HL-60/S4 (cell line): Measurements from ENCODE around the gene RNF44.
"Not testable (repeated sequence)": the region's sequence is repeated elsewhere in the genome, so short reads cannot be mapped to it uniquely, and the experiment has no call there.

Source experiments
- in situ Hi-C: fragments of 300-500 bp; cut with MboI; formaldehyde crosslinking; loops from 2 replicates; pipeline ENCODE4 v1.14.3; 2022; ENCODE audit warnings: low sequenced_read_pairs

The RNF44 gene

GRCh38 chr5:176521286-176521685 lies 15.9 kb downstream of the RNF44 start:
- in situ Hi-C loops: no loop called here

GRCh38 chr5:176519810-176520720 lies 17.1 kb downstream of the RNF44 start:
- in situ Hi-C loops: no loop called here

- in situ Hi-C loops: no loop called here
These were observed 20.0 kb downstream of the RNF44 start for GRCh38 chr5:176517053-176517661.

GRCh38 chr5:176515396-176515795 lies 21.8 kb downstream of the RNF44 start:
- in situ Hi-C loops: no loop called here

DNA sequence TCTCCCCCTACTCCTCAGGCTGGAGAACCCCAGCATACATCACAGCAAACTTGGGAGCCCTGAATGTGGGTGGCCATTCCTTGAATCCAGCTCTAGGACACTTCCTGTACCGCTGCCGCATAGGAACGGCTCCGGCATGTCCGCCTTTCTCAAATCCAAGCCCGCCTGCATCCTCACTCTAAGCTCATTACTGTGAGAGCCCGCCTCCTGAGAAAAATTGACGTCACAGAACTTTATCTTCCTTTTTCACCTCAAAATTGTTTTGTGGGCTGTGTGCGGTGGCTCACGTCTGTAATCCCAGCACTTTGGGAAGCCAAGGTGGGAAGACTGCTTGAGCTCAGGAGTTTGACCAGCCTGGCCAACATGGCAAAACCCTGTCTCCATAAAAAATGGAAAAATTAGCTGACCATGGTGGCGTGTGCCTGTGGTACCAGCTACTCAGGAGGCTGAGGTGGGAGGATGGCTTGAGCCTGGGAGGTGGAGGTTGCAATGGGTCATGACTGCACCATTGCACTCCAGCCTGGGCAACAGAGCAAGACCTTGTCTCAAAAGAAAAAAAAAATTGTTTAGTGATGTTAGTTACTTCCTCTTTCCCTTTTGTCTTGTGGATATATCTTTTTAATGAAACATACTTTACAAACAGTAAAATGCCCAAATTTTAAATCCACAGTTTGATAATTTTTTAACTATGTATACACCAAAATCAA lies 22.8 kb downstream of the RNF44 start:
- in situ Hi-C loops: no loop called here

DNA sequence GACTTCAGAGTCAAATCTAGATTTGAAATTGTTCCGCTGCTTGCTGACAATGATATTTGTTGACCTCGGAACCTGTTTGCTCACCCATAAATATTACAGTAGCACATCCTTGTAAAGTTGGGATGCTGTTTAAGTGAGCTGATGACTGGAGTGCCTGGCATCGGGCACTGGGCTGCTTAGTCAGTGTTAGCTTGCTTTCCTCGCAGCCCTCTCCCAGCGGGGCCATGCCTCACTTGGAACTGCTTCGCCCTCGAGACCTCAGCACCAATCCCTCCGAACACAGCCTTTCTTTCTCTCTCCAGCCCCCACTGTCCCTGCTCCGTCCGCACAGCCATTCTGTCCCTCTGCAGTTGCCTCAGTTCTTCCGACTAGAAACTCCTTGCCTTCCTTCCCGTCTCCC lies 23.4 kb downstream of the RNF44 start:
- in situ Hi-C loops: no loop called here

DNA sequence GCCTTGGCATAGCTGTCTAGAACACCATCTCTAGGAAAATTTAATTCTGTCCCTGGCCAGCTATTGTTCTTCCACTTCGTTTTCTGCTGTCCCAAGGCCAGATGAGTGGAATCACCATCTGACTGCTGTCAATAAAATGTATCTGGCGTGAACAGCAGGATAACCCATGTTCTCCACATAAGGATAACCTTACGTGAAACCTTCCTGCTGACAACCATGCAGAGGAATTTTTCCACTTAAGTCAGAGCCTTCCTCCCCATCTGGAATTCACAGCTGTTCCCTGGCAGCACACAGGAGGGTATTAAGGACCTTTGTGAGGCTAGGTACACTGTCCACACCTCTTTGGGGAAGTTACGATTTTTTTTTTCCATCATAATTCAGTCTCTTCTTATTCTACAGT lies 28.6 kb downstream of the RNF44 start:
- in situ Hi-C loops: no loop called here

- in situ Hi-C loops: no loop called here
These were observed 29.3 kb downstream of the RNF44 start for GRCh38 chr5:176507911-176508310.

DNA sequence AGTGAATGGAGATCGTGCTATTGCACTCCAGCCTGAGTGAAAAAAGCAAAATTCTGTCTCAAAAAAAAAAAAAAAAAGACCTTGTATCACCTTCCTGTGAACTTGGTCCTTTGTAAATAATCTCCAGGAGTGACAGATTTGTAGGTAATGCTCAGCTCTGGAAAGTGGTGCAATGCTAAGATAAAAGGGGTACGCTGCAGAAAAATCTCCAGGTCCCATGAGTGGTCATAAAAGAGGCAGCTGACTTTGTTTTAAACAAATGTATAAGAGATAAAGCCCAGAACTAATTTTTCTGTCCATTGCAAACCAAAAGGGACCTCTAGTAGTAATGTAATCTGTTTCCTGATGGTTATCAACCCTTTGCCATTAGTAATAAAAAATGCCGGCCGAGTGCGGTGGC lies 33.7 kb downstream of the RNF44 start:
- in situ Hi-C loops: no loop called here

DNA sequence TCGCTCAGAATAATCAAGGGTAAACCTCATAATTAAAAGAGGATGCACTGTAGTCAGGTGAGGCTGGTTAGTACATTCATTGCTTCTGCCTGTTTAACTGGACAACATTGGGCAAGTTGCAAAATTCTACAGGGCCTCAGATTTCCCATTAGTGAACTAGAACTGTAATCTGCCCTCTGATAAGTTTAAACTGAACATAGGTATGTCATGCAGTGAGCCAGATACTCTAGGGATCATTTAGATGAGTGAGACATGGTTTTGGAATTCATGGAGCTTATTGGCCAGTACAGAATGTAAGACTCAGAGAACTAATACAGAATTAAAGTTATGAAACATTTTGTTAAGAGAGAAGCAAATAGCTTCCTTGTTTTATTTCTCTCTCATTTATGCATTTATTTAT lies 35.9 kb downstream of the RNF44 start:
- in situ Hi-C loops: no loop called here

GRCh38 chr5:176500511-176500910 lies 36.7 kb downstream of the RNF44 start:
- in situ Hi-C loops: no loop called here

DNA sequence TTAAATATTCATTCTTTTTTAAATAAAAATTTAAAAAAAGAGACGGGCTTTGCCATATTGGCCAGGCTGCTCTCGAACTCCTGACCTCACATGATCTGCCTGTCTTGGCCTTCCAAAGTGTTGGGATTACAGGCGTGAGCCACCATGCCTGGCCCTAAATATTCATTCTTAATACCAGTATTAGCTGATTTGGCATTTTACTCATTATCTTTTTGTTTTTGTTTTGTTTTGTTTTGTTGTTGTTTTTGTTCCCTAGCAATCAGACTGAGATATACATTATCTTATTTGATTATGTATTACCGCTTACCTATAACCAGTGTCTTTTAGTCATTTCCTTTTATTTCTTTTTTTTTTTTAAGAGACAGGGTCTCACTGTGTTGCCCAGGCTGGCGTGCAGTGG lies 37.9 kb downstream of the RNF44 start:
- in situ Hi-C loops: no loop called here

DNA sequence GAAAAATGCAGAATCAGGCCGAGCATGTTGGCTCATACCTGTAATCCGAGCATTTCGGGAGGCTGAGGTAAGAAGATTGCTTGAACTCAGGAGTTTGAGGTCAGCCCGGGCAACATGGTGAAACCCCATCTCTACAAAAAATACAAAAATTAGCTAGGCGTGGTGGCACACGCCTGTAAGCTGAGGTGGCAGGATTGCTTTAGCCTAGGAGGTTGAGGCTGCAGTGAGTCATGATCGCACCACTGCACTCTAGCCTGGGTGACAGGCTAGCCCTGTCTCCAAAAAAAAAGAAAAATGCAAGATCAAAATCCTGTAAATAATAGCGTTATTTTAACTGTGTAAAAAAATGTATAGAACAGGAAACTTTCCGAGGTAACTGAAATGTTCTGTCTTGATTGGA lies 39.4 kb downstream of the RNF44 start:
- in situ Hi-C loops: no loop called here

DNA sequence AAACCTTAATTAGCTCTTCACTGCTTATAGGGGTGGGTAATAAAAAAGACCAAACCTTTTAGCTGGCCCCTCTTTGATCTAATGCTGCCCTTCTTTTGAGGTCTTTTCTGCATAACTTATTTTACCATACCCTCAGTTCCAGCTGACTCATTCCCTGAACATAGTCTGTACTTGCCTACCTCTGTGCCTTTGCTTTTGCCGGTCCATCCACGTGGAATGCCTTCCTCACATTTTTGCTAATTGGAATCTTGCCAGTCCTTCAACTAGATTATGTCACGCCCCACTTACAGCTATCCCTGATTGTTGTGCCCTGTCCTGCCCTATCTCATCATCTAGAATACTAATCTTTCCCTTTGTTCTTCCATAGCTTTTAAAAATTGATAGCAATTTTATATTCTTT lies 44.8 kb downstream of the RNF44 start:
- in situ Hi-C loops: no loop called here

- in situ Hi-C loops: no loop called here
These were observed 45.3 kb downstream of the RNF44 start for GRCh38 chr5:176491901-176492300.

GRCh38 chr5:176491101-176491502 lies 46.1 kb downstream of the RNF44 start:
- in situ Hi-C loops: no loop called here

DNA sequence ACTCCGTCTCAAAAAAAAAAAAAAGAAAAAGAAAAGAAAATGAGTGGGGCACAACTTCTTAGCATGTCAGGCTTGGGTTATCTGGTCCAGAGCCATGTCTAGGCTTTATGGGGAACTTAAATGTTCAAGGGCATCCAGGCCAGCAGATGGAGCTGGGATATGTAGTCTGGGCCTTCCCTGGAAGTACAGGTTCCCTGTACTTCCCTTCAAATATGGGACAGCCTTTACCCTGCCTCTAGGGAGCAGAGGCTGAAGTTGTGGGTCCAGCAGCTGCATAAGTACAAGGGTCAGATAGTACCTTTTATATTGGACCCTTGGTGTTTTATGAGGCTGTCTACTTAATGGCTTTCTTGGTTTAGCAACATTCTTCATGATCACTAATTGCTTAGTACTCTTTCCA lies 46.9 kb downstream of the RNF44 start:
- in situ Hi-C loops: no loop called here

DNA sequence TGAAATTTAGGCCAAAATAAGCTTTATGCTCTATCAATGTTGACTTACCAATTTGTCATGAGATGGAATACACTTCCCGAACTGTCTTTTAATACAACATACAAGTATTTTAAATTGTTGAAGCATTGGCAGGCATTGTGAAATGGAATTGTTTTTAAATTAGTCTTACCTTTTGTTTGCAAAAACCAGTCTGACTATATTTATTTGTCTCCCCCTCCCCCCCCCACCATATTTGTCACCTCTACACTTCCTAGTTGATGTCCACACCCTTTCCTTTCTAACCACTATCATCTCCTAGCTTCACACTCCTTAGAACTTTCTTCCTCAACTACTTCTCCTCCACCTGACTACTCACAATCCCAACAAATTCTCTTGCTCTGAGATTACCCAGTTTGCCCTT lies 48.1 kb downstream of the RNF44 start:
- in situ Hi-C loops: no loop called here

DNA sequence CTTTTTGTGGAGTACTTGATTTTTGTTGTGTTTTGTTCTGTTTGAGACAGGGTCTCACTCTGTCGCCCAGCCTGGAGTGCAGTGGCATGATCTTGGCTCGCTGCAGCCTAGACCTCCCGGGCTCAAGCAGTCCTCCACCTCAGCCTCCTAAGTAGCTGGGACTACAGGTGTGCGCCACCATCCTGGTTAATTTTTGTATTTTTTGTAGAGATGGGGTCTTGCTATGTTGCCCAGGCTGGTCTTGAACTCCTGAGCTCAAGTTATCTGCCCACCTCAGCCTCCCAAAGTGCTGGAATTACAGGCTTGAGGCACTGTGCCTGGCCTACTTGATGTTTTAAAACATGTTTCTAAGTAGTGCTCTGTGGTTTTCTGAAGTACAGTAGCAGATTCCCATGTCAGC lies 50.0 kb downstream of the RNF44 start:
- in situ Hi-C loops: not testable (repeated sequence)

- in situ Hi-C loops: no loop called here
These were observed 50.9 kb downstream of the RNF44 start for GRCh38 chr5:176486189-176486757.

DNA sequence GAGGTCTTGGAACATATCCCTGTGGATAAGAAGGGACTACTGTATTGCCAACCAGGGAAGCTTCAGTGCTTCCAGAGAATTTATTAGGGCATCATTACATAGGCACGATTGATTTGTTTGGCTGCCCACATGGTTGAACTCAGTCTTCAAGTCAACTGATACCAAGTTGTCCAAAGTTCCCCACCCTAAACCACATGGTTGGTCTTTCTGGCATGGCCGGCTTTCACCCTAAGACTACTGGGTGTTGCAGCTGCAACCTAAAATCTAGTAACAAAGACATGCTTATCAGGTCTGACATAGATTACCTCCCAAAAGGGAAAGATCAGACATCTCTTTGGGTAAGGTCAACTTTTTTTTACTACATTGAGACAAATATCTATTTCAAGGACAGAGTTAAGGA lies 52.0 kb downstream of the RNF44 start:
- in situ Hi-C loops: no loop called here

GRCh38 chr5:176481711-176482110 lies 55.5 kb downstream of the RNF44 start:
- in situ Hi-C loops: no loop called here
